GM18907 (cell line): ENCODE measurements around the gene CFAP57.
"Not testable (repeated sequence)": the region's sequence is repeated elsewhere in the genome, so short reads cannot be mapped to it uniquely, and the experiment has no call there.

Experiments used
- ATAC-seq: cut with Tn5 transposase; IDR thresholded peaks from one replicate; pipeline ENCODE4 v1.9.1; 2021; ENCODE audit warnings: mild to moderate bottlenecking, moderate library complexity; ENCODE audit not compliant: unreplicated experiment

CFAP57 gene

DNA sequence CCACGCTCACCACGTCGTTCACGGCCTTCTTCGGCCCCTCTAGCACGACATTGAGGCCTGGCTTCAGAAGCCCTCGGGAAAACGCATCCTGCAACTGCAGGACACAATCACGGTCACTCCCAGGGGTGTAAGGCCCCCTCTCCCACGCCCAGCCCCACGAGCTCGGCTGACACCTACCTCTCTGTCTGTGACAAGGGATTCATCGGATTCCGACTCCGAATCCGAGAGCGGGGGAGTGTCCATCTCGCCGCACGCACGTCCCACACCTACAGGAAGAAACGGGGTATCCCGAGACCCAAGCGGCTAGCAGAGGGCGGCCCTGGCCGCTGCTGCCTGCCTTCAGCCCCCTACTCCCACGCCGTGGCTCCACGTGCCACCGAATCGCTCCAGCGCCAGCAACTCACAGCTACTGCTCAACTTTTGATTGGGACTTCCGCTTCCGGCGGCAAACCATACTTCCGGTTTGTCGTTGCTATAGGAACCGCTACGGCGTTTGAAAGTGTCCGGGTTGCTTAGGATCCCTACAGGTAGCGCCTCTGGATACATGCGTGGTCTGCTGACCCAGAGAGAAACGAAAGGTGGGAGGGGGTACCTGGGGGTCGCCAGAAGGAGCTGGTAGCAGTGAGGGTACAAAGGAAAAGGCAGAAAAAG, at the start of gene CFAP57, which contains the start of gene EBNA1BP2:
TSS of gene CFAP57 (plus strand) at position 455 of the 651 bp plus-strand sequence. CDS start 424 bp downstream, outside the sequence.
TSS of gene EBNA1BP2 (minus strand) at position 415 of the 651 bp plus-strand sequence. CDS start at position 243, 172 bp downstream.
- ATAC-seq, result peak; percentile 89

DNA sequence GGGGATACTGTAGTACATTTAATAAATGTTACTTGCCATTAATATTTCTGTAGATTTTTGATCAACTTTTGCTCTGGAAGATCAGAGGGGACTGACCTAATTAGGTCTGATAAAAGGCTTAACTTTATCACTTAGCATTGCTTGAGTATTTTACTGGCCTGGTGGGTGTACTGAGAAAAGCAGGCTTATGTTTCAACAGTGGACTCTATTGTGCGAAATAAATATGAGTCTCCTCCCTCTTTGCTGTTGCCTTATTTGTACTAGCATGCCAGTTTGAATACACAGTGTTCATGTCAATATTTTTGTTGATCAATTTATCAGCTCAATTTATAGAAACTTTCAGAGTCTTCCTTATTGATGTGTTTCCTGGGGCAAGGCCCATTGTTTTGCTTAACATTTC, 49.1 kb upstream of the CFAP57 start:
- ATAC-seq, result no peak

DNA sequence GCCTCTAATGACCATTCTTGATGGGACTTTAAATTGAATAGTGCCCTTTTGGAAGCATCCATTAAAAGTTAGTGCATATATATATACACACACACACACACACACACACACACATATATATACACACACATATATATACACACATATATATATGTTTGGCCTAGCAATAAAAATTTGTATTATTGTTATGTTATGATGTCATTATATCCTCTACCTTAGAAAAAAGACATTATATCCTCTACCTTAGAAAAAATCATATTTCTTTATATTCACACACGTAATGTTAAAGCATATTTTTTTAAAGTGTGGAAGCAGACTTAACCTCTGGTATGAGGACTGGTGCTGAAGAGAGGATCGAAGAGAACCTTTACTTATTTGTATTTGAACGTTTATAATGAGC, 43.3 kb upstream of the CFAP57 start:
- no peak for ATAC-seq

DNA sequence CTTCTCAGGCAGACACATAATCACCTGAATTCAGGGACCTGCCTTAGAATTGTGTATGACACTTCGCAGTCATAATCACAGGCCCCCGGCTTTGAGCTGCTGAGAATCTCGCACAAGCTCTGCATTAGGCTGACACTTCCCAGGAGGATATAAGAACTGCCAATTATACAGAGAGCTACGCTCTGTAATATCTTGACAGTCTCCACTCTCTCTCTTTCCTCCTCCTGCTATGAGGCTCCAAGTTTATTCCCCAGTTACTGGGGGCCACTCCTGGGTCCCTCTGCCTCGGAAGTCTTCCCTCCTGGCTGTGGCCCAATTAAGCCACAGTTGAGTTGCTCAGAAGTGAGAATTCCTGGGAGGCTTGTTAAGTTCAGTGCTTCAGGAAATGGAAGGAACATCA, 42.7 kb upstream of the CFAP57 start:
- no peak for ATAC-seq

DNA sequence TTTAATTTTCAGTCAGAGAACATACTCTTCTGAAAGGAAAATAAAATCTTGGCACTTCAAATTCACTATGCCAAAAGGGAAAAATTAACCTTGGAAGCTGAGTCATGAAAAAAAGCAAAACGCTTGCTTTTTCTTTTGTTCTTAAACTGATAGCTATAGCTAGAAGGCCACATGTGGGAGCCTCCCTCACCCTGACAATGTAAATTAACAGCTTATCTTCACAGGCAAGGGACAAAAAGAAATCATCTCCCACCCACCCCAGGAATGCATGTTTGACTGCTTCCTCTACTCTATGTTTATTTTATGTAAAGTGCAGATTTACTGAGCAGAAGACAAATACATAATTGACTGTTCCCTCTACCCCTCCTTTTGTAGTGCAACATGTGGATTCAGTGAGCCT, 38.1 kb upstream of the CFAP57 start:
- ATAC-seq, result no peak

DNA sequence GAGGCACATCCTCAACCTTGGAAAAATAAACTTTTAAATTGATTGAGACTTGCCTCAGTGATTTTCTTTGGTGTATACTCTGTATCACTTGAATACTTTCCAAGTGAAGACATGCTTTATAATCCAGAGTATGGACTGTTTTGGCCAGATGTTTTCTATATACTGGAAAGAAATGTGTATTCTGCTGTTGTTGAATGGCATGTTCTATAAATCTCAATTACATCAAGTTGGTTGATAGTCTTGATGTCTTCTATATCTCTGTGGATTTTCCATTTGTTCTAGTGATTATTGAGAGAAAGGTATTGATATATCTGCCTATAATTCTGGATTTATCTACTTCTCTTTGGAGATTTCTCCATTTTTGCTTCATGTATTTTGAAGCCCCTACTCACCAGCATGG, 37.5 kb upstream of the CFAP57 start:
- no peak for ATAC-seq

DNA sequence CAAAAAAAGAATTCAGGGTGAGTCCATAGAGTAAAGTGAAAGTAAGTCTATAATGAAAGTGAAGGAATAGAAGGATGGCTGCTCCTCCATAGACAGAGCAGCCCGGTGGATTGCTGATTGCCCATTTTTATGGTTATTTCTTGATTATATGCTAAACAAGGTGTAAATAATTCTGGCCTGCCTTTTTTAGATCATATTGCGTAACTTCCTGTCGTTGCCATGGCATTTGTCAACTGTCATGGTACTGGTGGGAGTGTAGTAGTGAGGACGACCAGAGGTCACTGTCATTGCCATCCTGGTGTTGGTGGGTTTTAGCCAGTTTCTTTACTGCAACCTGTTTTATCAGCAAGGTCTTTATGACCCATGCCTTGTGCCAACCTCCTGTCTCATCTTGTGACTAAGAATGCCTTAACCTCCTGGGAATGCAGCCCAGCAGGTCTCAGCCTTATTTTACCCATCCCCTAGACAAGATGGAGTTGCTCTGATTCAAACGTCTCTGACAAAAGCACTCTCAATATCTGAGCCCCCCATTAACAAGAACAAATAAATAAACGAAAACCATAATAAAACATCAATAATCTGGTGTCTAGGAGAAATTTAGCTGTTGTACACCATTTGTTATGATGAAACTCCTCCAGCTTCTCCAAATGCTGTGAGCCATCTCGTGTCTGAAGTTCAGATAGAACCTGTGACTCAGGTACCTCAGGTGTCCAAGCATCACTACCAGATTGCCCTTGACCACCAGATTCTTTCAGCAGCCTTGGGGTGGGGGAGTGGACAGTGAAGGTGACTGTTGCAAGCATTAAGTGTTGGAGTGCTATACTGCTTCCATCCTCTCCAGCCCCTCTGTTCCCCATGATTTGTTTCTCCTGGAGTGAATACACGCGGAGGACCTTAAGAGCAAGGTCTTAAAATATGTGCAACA, 36.0 kb upstream of the CFAP57 start:
- ATAC-seq, result no peak

DNA sequence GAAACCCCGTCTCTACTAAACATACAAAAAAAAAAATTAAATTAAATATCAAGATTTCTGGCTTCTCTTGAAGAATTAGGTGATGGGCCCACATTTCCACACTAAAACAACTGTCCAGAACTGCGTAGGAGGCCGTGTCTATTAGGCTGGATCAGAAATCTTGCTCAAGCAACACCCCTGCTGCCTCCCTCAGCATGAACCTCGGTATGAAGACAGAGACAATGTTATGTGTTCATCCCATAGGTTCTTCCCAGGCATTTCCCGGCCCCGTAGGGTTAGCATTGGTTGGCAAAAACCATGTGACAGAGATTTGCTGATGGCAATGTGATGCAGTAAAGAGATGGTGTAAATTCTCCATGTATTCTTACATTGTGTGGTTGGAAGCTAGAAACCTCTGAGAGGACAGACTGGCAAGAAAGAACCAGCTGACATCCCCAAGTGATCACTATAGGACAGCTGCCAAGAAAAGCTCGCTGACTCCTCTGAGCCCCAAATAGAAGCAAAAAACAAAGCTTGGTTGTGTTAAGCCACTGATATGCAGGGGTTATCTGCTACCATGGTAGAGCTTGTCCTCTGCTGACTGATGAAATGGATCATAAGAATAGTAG, 34.6 kb upstream of the CFAP57 start:
- ATAC-seq, result no peak

DNA sequence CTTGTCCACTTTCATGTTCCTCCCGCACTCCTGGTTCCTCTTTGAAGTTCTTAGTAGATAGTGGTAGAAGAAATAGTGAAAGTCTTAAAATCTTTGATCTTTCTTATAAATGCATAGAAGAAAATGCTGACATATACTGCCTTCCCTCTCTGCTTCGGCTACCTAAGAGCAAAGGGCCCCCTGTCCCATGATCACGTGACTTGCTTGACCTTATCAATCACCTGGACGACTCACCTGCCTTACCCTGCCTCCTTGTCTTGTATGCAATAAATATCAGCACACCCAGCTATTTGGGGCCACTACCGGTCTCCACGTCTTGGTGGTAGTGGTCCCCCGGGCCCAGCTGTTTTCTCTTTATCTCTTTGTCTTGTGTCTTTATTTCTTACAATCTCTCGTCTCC, 32.8 kb upstream of the CFAP57 start:
- not testable (repeated sequence) for ATAC-seq

DNA sequence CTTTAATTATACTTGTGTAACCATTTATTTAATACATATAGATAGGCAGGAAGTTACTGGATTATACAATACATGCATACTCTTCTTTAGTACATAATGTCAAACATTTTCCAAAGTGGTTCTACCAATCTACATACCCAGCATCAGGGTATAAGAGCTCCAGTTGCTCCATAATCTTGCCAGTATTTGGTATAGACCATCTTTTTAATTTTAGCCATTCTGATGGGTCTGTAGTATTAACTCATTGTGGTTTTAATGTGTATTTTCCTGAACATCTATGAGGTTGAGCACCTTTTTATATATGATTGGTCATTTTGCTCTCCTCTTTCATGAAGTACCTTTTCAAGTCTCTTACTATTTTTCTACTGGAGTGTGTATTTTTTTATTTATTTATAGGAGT, 32.1 kb upstream of the CFAP57 start:
- no peak for ATAC-seq

DNA sequence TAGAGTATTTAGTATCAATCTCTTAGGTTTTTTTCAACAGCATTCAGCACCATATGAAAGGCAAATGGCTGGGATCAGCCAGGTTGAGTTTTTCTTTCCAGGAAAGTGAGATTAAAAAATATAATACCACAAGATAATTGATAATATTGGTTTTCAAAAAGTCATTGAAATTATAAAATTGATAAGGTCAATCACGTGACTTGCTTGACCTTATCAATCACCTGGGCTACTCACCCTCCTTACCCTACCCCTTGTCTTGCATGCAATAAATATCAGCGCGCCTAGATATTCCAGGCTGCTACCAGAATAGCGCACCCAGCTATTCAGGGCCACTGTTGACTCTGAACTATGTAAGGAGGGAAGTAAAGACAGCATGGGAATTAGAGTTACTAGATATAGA, 31.5 kb upstream of the CFAP57 start:
- no peak for ATAC-seq

DNA sequence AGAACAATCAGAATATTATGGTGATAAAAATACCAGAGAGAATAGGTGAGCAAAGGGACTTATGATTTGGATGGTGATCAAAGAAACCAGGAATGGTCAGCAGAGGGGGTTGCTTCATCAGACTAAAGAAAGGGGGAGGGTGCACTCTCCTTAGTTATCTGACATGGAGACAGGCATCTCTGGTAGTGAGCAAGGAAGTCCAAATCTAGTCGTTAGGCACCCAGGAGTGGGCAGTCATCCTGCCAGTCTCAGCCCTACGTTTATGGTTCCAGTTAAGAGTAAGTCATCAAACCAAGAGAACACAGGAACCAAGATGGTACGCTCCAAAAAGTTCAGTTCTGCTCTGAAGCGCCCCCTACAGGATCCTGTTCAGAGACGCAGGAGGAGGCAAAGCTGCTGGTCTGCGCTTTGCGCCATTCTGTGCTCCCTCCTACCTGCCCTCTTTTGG, 28.7 kb upstream of the CFAP57 start:
- no peak for ATAC-seq

DNA sequence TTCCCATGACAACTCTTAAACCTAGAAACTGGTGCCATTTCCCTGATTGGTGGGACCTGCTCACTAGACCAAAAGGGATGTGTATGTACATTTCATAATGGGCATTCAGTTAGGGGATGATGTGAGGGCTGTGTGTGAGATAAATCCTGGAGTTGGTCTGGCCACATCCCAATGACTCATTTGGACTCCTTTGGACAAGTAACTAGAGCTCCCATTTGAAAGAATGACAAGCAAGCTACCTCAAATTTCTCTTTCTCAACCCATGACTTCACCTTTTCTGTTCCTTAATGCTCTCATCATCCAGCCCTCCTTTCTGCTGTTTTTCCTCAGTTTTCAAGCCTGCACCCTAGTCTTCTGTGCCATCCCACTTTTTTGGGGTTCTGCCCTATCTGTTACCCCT, 27.9 kb upstream of the CFAP57 start:
- no peak for ATAC-seq

DNA sequence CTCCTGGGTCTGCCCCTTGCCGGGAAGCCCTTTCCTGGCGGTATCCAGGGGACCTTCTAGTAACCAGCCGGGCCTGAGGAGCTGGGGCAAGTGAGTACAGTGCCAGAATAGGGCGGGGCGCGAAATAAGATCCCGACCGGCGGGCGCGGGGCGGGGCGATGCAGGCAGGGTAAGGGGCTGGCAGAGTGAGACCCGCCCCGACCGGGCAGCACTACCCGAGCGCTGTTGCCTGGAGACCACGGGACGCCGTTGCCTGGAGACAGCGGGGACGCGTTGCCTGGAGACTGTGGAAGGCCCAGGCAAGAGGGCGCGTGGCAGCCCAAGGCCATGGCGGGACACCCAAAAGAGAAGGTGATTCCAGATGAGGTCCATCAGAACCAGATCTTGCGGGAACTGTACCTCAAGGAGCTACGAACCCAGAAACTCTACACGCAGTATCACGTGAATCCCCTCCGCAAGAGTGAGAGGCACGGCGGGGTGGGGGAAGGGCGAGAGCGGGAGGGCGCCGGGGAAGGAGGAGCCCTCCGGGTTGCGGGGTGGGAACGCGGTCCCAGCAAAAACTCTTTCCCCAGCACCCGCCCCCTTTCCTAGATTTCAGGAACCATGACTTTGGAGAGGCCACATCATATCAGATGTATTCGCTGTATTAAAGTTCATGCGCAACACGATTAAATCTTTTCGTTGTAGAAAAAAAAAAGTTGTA, 24.4 kb upstream of the CFAP57 start:
- ATAC-seq, result no peak

DNA sequence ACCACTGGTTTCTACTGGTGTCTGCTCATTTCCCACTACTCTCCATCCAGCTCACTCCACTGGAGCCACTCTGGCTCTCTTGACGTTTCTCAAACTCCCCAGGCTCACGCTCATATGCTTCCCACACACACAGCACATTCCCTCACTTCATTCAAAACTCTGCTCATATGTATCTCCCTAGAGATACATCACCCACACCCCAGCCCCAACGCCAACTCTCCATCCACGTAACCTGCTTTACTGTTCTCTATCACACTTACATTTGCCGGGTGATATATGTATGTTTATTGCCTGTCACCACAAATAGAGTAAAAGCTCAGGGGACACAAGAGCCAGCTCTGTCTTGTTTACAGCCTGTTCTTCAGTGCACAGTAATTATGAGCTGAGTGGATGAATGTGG, 22.2 kb upstream of the CFAP57 start:
- no peak for ATAC-seq

DNA sequence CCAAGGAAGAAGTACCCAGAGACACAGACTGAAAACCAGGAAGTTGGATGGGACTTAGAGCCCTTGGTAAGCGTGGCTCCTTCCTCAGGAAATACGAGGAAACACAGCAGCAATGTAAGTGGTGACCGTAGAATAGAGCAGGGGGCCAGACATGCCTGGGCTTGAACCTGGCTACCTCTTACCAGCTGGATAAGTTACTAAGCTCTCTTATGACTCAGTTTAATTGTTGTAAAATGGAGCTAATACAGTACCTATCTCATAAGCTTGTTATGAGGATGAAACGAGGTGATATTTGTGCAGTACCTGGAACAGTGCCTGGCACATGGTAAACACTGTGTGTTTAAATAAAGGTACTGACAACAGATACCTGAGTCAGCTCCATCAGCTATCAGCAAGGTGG, 19.3 kb upstream of the CFAP57 start:
- ATAC-seq, result no peak

DNA sequence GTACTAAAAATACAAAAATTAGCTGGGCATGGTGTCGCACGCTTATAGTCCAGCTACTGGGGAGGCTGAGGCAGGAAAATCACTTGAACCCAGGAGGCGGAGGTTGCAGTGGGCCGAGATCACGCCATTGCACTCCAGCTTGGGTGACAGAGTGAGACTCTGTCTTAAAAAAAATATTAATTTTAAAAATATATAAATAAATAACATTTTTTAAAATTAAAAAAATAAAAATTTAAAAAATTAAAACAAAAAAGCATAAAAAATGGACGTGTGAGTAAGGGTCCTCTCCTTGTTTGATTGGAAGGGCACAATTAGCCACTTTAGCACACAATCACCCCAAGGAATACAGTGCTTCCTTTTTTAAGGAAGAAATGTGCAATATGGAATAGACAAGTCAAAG, 18.7 kb upstream of the CFAP57 start:
- ATAC-seq, result no peak

DNA sequence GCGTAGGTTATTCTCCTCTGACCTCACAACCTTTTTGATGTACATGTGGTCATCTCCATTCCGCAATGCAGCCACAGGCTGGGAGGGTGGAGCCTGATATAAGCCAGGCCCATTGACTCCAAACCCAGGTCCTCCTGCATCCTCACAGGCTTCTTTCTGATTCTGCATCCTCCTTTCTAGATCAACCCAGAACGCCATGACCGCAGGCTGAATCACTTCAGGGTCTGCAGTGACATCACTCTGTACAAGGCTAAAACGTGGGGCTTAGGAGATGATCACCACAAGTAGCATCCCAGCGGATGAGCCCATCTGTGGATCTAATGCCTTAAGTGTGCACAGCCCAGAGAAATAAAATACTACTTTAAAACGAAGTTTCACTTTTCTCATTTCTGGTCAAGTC, 16.1 kb upstream of the CFAP57 start:
- no peak for ATAC-seq

DNA sequence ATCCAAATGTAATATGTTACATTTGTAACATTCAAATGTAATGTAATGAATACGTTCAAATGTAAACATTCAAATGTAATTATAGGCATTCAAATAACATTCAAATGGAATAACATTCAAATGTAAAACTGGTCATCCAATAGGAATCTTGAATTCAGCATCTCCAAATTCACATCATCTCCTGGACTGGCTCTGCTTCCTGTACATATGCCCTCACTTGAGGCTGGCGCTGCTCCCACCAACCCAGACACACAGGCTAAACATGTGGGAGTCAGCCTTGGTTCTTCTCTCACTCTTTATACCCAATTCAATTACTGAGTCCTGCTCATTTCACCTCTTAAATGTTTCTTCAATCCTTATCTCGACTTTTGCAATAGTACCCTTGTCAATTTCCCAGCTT, 7.0 kb upstream of the CFAP57 start:
- ATAC-seq, result no peak

DNA sequence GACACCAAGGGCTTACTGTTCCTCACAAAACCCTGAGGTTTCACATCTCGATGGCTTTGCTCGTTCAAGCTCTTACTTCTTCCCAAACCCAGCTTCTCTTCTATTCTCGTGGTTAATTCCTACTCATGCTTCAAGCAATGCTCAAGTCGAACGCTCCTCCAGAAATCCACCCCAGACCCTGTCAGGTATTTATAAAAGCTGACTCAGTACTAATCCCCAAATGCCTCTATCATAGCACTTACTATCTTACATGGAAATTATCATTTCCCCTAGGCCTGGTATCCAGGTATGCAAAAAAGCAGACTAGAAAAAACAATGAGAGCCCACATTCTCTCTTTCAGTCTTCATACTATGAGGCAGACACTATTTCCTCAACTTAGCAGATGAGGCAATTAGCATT, 6.4 kb upstream of the CFAP57 start:
- no peak for ATAC-seq

DNA sequence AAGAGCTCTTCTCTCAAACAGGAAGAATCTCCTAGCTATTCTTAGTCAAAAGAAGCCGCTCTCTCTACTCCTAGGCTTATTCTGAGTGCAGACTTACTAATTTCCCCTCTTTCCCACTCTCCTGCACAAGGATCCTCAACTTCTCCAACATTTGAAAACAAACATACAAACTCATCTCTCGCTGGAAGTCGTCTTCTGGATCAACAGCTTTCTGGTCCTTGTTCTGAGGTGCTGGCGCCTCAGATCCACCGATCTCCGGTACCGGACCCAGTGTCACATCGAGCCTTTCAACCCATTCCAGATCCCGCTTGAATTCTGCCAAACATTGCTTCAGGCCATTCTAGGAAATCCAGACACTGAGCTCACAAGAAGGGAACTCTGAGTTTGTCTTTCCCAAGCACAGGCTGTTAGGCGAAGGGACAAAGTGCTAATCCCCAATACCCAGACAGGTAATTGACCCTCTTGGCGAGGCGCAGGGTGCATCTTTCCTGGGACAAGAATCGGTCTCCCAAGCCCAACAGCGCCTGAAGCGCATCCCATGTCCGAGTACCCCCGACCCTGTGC, 736 bp upstream of the CFAP57 start:
- ATAC-seq, result peak; percentile 6
